GM12892 (cell line): ENCODE measurements around the gene PTPRN2.

ENCODE experiments used
- POLR2A ChIP-seq: IDR thresholded peaks from 2 replicates; pipeline ENCODE4 v1.6.1; 2011; ENCODE audit warnings: low read depth, low read length, control low read depth
- POLR2AphosphoS5 ChIP-seq: IDR thresholded peaks from 2 replicates; pipeline ENCODE4 v1.6.1; 2011; ENCODE audit warnings: low read depth, low read length, control low read depth

DNA sequence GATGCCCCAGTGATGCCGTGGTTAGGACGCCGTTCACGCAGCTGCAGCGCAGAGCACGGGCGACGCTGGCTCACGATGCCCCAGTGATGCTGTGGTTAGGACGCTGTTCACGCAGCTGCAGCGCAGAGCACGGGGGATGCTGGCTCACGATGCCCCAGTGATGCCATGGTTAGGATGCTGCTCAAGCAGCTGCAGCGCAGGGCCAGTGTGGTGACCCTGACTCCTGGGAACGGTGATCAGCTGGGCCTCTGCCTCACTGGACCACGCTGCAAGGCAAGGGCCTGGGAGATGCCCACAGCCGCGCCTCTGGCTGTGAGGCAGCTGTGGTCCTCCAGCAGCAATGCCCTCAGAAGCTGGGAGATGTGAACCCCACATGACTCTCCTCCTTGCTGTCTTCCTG lies 970.2 kb downstream of the PTPRN2 start:
- TF ChIP-seq POLR2AphosphoS5 (no peak), POLR2A (no peak)
